Fibroblast of pulmonary artery (primary cell): ENCODE data around the gene ALX4.

ENCODE experiments used
- DNase-seq: peaks from one replicate; pipeline ENCODE4 v3.0.0-alpha.2; 2010; ENCODE audit warnings: low read depth
- H3K4me3 ChIP-seq: replicated peaks from 2 replicates; pipeline ENCODE4 v1.5.1; 2011; ENCODE audit warnings: low read depth, mild to moderate bottlenecking, control low read depth, low read length, moderate library complexity
- CTCF ChIP-seq: IDR thresholded peaks from 2 replicates; pipeline ENCODE4 v1.5.1; 2011; ENCODE audit warnings: mild to moderate bottlenecking, control low read depth, low read length, inconsistent platforms; ENCODE audit errors: missing control alignments

Gene ALX4

GRCh38 chr11:44226490-44226889 is 83.4 kb downstream of the ALX4 start:
- no peak for TF ChIP-seq CTCF
- no peak overlapping the region for H3K4me3 ChIP-seq
- DNase-seq, result no peak

DNA sequence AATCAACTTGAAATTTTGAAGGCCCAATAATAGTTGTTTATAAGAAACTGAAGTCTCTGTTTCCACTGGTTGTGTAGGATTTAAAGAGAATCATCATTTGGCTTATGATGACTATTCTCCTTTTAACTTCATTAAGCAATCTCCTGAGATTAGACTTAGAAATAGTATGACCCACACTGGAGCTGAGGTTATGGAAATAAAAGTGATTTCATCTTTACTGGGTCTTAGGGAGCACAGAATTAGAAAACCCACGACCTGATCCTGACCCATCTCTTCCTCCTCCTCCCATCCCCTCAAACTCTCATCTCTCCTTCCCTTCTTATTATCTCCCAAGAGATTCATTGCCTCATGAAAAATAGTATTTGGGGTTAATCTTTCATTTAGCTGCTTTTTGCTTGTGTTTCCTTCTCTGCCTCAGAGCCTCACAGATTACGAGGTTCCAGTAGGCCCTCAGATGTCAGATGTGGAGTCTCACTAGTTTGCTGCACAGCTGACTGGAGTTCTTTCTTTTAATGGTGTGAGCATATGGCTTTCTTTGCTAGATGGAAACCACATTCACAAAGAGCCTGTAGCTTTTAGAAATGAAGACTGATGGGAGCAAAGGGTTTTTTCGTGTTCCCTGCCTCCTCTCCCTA is 85.0 kb downstream of the ALX4 start:
- H3K4me3 ChIP-seq, result no peak overlapping the region
- no peak for DNase-seq
- TF ChIP-seq CTCF, result no peak

DNA sequence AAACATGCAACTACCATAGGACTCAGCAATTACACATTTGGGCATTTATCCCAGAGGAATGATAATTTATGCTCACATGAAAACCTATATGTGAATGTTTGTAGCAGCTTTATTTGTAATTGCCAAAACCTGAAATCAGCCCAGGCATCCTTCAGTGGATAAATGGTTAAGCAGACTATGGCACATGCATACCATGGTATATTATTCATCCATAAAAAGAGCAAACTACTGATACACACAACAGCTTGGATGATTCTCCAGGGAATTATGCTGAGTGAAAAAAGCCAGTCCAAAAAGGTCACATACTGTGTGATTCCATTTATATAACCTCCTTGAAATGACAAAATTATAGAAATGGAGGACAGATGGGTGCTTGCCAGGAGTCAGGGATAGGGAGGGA is 86.7 kb downstream of the ALX4 start:
- DNase-seq, result peak; percentile 26
- no peak for TF ChIP-seq CTCF
- H3K4me3 ChIP-seq, result no peak overlapping the region

- H3K4me3 ChIP-seq, result no peak overlapping the region
- no peak for DNase-seq
- no peak for TF ChIP-seq CTCF
These were observed 87.9 kb downstream of the ALX4 start for GRCh38 chr11:44221992-44222391.

DNA sequence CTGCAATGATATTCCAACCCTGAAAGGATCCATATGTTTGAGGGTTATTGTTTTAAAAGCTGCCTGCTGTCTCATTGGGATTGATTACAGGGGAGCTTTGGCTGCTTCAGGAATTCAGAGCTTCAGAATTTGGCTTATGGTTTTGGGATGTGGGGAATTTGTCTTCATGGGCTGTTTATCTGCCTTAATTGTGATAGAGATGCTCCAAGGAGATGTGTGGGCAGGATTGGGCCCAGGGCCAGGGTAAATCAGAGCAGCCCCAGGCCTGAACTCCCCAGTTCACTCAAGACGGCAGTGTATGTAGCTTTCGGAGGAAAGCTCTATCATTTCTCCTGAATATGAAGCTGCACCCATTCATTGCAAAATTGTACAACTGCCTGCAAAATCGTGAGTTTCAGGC is 88.5 kb downstream of the ALX4 start:
- no peak overlapping the region for H3K4me3 ChIP-seq
- no peak for DNase-seq

GRCh38 chr11:44219830-44220796 is 89.8 kb downstream of the ALX4 start:
- no peak for TF ChIP-seq CTCF
- no peak overlapping the region for H3K4me3 ChIP-seq
- no peak for DNase-seq

More for the DNA sequence above, 88.5 kb downstream of the ALX4 start:
- TF ChIP-seq CTCF, result no peak
